ENCODE data around the gene MRAP2. TPM values are rescaled to one million over a fixed set of nuclear protein-coding genes. Genes with fewer than 3 reads are reported as not detected.

The MRAP2 gene
- total and polyA plus RNA-seq, 7 donors = 0.04 to 0.42 (median 0.18) TPM; not detected in 1

GRCh38 chr6:83998021-83998584 is 35.5 kb upstream of the MRAP2 start:
- Histone ChIP-seq H3K27me3 (ENCODE audit: insufficient read depth in 3 of 3, low read length in 2 of 3) (no peaks in the 10 kb centered on the region), H3K36me3 (ENCODE audit: insufficient read depth in 1 of 2, low read depth in 1 of 2) (no peaks in the 10 kb centered on the region), H3K27ac (no peak overlapping the region), H3K4me1 (no peaks in the 10 kb centered on the region), H3K4me3 (no peak overlapping the region), H3K9me3 (no peaks in the 10 kb centered on the region)
- intact Hi-C loops (cut with DNase I) = no loop called here
- no peak for TF ChIP-seq CTCF (IDR thresholded peaks at IDR 0.05)
- no peak for ATAC-seq
- no peak for DNase-seq

GRCh38 chr6:84001119-84001518 is 32.5 kb upstream of the MRAP2 start:
- no peak for TF ChIP-seq CTCF (IDR thresholded peaks at IDR 0.05)
- intact Hi-C loops (cut with DNase I) = no loop called here
- ATAC-seq (no peak), DNase-seq (no peak)
- H3K27me3 ChIP-seq (ENCODE audit: insufficient read depth in 3 of 3, low read length in 2 of 3) = no peaks in the 10 kb centered on the region
- no peaks in the 10 kb centered on the region for H3K4me1 ChIP-seq
- H3K36me3 ChIP-seq (ENCODE audit: insufficient read depth in 1 of 2, low read depth in 1 of 2) = no peaks in the 10 kb centered on the region
- no peaks in the 10 kb centered on the region for H3K9me3 ChIP-seq
- WGBS, 3 donors = 83 to 90% (median 90%) methylated on average over 3 of the region's 3 CpGs
- no peak overlapping the region for H3K4me3 ChIP-seq
- H3K27ac ChIP-seq = no peak overlapping the region

- no peaks in the 10 kb centered on the region for H3K27me3 ChIP-seq (ENCODE audit: insufficient read depth in 3 of 3, low read length in 2 of 3)
- DNase-seq (no peak), ATAC-seq (no peak)
- H3K4me1 ChIP-seq = no peaks in the 10 kb centered on the region
- no peak overlapping the region for H3K27ac ChIP-seq
- no peak for TF ChIP-seq CTCF (IDR thresholded peaks at IDR 0.05)
- no peaks in the 10 kb centered on the region for H3K9me3 ChIP-seq
- H3K4me3 ChIP-seq = no peak overlapping the region
- no peaks in the 10 kb centered on the region for H3K36me3 ChIP-seq (ENCODE audit: insufficient read depth in 1 of 2, low read depth in 1 of 2)
- 79 to 84% (median 80%) methylated on average over 2 of the region's 2 CpGs for WGBS, 3 donors
- intact Hi-C loops (cut with DNase I) = no loop called here
Measured at GRCh38 chr6:84002226-84002625, 31.3 kb upstream of the MRAP2 start.

GRCh38 chr6:84003131-84003530 is 30.4 kb upstream of the MRAP2 start:
- no peak overlapping the region for H3K4me3 ChIP-seq
- H3K27ac ChIP-seq = no peak overlapping the region
- TF ChIP-seq CTCF (IDR thresholded peaks at IDR 0.05) = no peak
- ATAC-seq (no peak), DNase-seq (no peak)
- 10 to 25% (median 17%) methylated on average over 1 of the region's 1 CpG for WGBS, 3 donors
- H3K9me3 ChIP-seq = no peaks in the 10 kb centered on the region
- H3K27me3 ChIP-seq (ENCODE audit: insufficient read depth in 3 of 3, low read length in 2 of 3) = no peaks in the 10 kb centered on the region
- intact Hi-C loops (cut with DNase I) = no loop called here
- H3K4me1 ChIP-seq = no peaks in the 10 kb centered on the region
- H3K36me3 ChIP-seq (ENCODE audit: insufficient read depth in 1 of 2, low read depth in 1 of 2) = no peaks in the 10 kb centered on the region

- 78 to 88% (median 81%) methylated on average over 4 of the region's 4 CpGs for WGBS, 3 donors
- DNase-seq = no peak
Measured at GRCh38 chr6:84003654-84004053, 29.9 kb upstream of the MRAP2 start.

More at GRCh38 chr6:84003654-84004053, 29.9 kb upstream of the MRAP2 start:
- Histone ChIP-seq H3K4me1 (no peaks in the 10 kb centered on the region), H3K9me3 (no peaks in the 10 kb centered on the region), H3K4me3 (no peak overlapping the region), H3K27ac (no peak overlapping the region), H3K27me3 (ENCODE audit: insufficient read depth in 3 of 3, low read length in 2 of 3) (no peaks in the 10 kb centered on the region), H3K36me3 (ENCODE audit: insufficient read depth in 1 of 2, low read depth in 1 of 2) (no peaks in the 10 kb centered on the region)
- intact Hi-C loops (cut with DNase I) = no loop called here
- TF ChIP-seq CTCF (IDR thresholded peaks at IDR 0.05) = no peak
- no peak for ATAC-seq

All from psoas muscle (tissue), 8 donors.